Measurements from ENCODE around the gene AP4E1.
"Not testable (repeated sequence)": the region's sequence is repeated elsewhere in the genome, so short reads cannot be mapped to it uniquely, and the experiment has no call there.

AP4E1 gene

DNA sequence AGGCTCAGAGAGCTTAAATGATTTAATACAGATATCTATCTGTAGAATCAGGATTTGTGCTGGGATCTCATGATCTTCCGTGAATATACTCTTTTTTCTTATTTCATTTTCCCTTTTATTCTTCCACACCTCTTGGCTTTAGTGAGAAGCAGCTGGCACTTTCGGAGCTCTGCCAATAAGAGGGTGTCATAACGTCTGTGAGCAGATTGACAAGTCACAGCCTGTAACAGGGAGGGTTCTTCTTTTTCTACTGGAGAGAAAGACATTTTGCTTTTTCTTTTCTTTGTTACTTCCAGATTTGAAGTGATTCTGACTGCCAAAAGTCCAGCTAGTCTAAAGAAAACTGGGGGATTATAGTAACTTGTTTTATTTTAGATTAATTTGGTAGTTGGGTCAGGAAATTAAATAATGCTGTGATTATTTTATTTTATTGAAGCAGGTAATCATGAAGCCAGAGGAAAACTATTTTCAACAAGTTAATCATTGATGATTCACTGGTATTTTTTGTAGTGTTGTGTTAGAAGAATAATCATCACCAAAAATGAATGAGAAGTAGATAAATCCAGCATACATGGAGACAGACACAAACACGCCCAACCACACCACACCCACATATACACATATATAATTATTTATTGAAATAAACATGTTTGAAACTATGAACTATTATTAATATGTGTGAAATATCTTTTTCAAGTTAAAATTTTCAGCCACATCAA, 116.4 kb downstream of the AP4E1 start:
- DNase-seq (ENCODE audit: low read depth), result no peak

DNA sequence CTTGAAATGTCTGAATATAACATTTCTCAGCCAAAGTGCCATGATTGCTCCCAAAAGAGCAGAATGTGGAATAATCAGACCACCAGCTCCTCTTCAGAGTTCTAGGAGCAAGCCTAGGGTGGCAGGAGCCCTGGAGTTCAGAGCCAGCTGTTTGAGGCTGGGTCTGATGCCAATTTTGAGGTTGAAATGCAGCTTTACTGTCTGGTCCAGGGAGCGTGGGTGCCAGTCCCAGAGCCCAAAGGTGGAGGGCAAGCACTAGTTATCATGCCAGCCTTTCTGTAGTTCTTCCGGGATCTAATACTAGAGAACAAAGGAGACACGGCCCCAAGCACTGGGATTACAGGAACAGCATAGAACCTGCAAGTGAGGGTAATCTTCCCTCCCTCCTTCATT, 117.0 kb downstream of the AP4E1 start:
- no peak for DNase-seq (ENCODE audit: low read depth)

DNA sequence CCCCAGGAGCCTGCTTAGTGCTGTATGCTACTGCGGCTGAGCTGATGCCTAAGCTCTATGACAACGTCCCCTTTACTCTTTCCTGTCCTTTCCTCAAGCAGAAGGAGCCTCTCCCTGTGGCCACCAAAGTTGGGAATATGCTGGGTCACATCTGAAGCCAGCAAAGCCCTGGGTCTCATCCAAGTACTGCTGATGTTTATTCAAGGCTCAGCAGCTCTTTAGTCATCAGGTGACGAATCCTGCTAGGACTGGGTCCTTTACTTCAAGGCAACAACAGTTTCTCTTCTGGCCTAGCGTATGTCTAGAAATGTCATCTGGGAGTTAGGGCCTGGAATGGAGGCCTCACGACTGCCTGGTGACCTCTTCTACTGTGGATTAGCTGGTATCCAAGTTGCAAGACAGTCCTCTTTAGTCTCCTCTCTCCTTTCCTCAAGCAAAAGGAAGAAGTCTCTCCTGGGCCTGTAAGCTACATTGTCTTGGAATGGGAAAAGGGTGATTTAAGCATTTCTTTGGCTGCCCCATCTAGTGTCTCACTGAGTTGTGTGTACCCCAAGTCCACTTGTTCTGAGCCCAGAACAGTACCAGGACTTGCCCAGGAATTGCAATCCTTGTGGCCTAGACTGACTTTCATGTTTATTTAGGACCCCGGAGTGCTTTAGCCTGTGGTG, 122.3 kb downstream of the AP4E1 start:
- DNase-seq (ENCODE audit: low read depth), result no peak

- not testable (repeated sequence) for DNase-seq (ENCODE audit: low read depth)
Observed at GRCh38 chr15:51037474-51037873, 129.0 kb downstream of the AP4E1 start.

- DNase-seq (ENCODE audit: low read depth), result no peak
Observed at GRCh38 chr15:51038162-51038973, 129.9 kb downstream of the AP4E1 start.

GRCh38 chr15:51038974-51039319, 130.5 kb downstream of the AP4E1 start:
- DNase-seq (ENCODE audit: low read depth), result no peak

GRCh38 chr15:51044037-51044727, 135.7 kb downstream of the AP4E1 start:
- DNase-seq (ENCODE audit: low read depth), result no peak

DNA sequence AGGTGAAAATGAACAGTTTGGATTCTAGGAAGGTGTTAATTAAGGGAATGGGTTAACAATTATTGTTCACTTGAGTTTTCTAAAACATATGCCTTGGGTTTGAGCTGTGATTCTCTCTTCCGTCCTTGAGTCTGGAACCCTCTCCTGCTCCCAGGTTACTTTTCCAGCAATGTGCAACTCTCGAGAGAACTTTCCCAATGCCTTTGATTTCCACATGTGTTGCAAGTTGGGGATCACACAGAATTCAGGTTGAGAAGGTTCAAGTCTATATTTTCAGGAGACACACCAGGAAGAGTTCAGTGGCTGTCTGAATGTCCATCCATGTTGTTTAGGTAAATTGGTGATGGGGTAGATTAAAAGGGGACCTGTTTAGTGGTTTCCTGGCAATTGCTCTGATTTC, 137.5 kb downstream of the AP4E1 start:
- no peak for DNase-seq (ENCODE audit: low read depth)

DNA sequence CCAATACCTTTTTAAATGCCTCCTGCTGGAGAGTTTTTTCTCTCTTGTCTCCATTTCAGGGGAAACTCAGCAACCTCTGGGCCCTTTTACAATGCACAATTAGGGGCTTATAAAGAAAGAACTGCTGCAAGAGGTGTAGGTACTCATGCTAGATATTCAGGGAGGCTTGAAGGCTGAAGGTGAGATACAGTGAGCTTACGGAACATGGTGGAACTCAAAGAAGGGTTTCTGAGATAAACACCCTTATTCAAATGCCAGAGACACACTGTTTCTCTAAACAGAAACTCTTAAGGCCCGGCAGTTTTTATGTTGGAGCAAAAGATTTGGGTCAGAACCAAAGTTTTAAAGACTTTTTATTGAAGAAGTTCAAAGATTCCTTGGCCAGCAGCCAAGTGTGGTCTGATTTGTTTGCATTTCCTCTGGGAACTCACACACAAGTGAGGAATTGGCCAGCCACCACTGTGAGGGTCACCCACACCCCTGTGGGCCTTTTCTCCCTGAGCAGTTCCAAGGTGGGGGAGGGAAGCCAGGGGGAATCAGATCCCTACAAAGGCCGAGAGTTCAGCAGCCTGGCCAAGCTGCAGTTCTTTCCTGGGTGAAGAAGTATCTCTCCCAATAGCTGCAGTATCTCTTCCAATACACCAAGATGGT, 138.4 kb downstream of the AP4E1 start:
- no peak for DNase-seq (ENCODE audit: low read depth)

DNA sequence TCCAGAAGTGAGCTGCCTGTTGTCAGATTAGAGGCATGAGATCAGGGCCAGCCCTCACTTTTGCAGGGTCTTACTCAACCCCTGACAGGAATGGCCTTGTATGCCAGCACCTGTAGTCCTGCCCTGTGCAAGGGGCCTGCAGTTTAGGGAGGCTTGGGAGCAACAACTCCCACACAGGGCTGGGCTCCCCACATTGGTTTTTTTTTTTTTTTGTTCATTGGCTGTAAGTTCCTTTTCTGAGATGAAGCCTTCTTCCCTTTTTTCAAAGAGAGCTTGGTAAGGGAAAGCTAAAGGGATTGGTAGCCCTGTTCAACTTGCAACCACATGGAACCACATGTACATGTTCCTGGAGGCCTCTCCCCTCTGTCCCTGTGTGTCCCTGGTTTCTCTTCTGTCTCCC, 139.8 kb downstream of the AP4E1 start:
- DNase-seq (ENCODE audit: low read depth), result no peak

DNA sequence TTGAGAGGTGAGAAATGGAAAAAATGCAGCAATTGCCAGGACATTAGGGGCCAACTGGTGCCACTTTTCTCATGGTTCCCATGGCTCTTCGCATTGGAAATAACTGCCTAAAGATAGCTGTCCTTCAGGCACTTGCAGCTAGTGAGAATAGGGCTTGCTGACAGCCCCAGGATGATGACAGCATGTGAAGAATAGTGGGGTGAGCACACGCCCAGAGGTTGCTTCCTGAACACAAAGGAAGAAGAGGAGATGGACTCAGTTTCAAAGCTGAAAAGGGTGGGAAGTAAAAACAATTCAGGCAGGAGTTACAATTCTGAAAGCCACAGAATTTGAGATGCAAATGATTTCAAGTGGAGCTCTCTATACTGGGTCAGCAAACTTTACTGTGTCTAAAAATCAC, 140.6 kb downstream of the AP4E1 start:
- no peak for DNase-seq (ENCODE audit: low read depth)

- DNase-seq (ENCODE audit: low read depth), result no peak
Observed at GRCh38 chr15:51051776-51052175, 143.3 kb downstream of the AP4E1 start.

GRCh38 chr15:51053571-51053970, 145.1 kb downstream of the AP4E1 start:
- DNase-seq (ENCODE audit: low read depth), result no peak

GRCh38 chr15:51054535-51054934, 146.1 kb downstream of the AP4E1 start:
- DNase-seq (ENCODE audit: low read depth), result no peak

Data from activated T-helper 1 cell treated with Interleukin-2 at 50 U/mL for 16 hours (primary cell).